ENCODE results near the gene WDR62.
A peak's percentile ranks its signal among the peaks of the same experiment; 100 is the strongest.
"Not testable (repeated sequence)": the region's sequence is repeated elsewhere in the genome, so short reads cannot be mapped to it uniquely, and the experiment has no call there.

WDR62 gene

GRCh38 chr19:36115453-36116343 is 61.0 kb downstream of the WDR62 start, which contains the start of gene TBCB:
Gene TBCB (plus strand): TSS chr19:36115468. CDS start chr19:36115561, 93 bp downstream.
- H3K27me3 Mint-ChIP-seq: no peaks in the 10 kb centered on the region
- H3K9me3 Mint-ChIP-seq: no peaks in the 10 kb centered on the region
- peak within 1 kb of the TSS; percentile 99 for H3K27ac Mint-ChIP-seq
- peak; percentile 58 to 62 for ATAC-seq (replicated peaks)
- peaks cover 30 to 61% of the 10 kb centered on the region in 2 donors for H3K36me3 Mint-ChIP-seq
- H3K4me1 Mint-ChIP-seq: peaks cover 35 to 55% of the 10 kb centered on the region in 2 donors
- DNase-seq: no peak
- H3K4me3 Mint-ChIP-seq: peak within 1 kb of the TSS; percentile 94 to 98

DNA sequence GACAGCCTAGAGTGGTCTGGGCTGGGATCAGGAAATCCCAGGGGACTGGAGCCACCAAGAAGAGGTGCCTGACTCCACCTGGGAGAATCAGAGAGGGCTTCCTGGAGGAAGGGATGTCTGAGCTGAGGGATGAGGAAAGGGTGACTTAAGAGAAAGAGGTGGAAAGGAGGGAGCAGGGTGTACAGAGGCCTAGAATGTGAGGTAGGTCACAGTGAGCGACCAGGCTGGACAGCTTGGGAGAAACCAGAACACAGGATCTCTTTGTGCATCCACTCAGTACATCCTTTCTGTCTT is 61.6 kb downstream of the WDR62 start:
- no peaks in the 10 kb centered on the region for H3K9me3 Mint-ChIP-seq
- H3K27me3 Mint-ChIP-seq: no peaks in the 10 kb centered on the region
- H3K4me3 Mint-ChIP-seq: peak overlapping the region; percentile 94 to 98
- peaks cover 34 to 62% of the 10 kb centered on the region in 2 donors for H3K36me3 Mint-ChIP-seq
- ATAC-seq (replicated peaks) (no peak), DNase-seq (no peak)
- peaks cover 35 to 55% of the 10 kb centered on the region in 2 donors for H3K4me1 Mint-ChIP-seq
- peak overlapping the region; percentile 99 for H3K27ac Mint-ChIP-seq

- no peak for DNase-seq
- H3K36me3 Mint-ChIP-seq: peaks cover 45 to 64% of the 10 kb centered on the region in 2 donors
- H3K27ac Mint-ChIP-seq: peak overlapping the region; percentile 25
- H3K27me3 Mint-ChIP-seq: no peaks in the 10 kb centered on the region
- no peaks in the 10 kb centered on the region for H3K9me3 Mint-ChIP-seq
- H3K4me1 Mint-ChIP-seq: peaks cover 23 to 33% of the 10 kb centered on the region in 2 donors
- H3K4me3 Mint-ChIP-seq: no peak overlapping the region
- no peak for ATAC-seq (replicated peaks)
These were observed 65.6 kb downstream of the WDR62 start for GRCh38 chr19:36120092-36120983.

DNA sequence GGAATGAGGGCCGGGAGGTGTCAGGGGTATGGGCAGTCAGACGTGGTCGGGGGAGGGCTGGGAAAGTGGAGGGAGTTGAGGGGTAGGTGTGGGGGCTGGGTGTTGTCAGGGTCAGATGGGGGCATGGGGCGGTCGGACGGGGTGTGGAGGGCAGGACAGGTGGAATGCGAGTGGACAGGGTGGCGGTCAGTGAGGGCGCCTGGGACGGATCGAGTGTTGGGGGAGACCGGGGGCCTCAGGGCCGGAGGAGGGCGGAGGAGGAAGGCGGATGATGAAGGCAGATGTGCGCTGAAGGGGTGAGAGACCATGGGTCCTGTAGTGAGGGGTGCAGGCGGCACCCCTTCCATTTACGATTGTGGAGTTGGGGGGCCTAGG is 66.3 kb downstream of the WDR62 start:
- ATAC-seq (replicated peaks) (no peak), DNase-seq (no peak)
- Mint-ChIP-seq H3K9me3 (no peaks in the 10 kb centered on the region), H3K27me3 (no peaks in the 10 kb centered on the region), H3K27ac (no peak overlapping the region), H3K4me3 (no peak overlapping the region), H3K4me1 (peaks cover 21 to 35% of the 10 kb centered on the region in 2 donors), H3K36me3 (peaks cover 51 to 70% of the 10 kb centered on the region in 2 donors)

GRCh38 chr19:36121486-36122124 is 66.9 kb downstream of the WDR62 start:
- peaks cover 49 to 68% of the 10 kb centered on the region in 2 donors for H3K36me3 Mint-ChIP-seq
- no peak overlapping the region for H3K4me3 Mint-ChIP-seq

GRCh38 chr19:36125557-36125956 is 70.9 kb downstream of the WDR62 start:
- Mint-ChIP-seq H3K4me1 (peaks cover 9 to 14% of the 10 kb centered on the region in 2 donors), H3K36me3 (peaks cover 27 to 36% of the 10 kb centered on the region in 2 donors), H3K27ac (peak overlapping the region; percentile 86), H3K4me3 (no peak overlapping the region), H3K9me3 (no peaks in the 10 kb centered on the region), H3K27me3 (no peaks in the 10 kb centered on the region)
- ATAC-seq (replicated peaks) (no peak), DNase-seq (no peak)

More at GRCh38 chr19:36121486-36122124, 66.9 kb downstream of the WDR62 start:
- DNase-seq (no peak), ATAC-seq (replicated peaks) (no peak)
- no peaks in the 10 kb centered on the region for H3K27me3 Mint-ChIP-seq
- H3K4me1 Mint-ChIP-seq: peaks cover 17 to 30% of the 10 kb centered on the region in 2 donors
- no peak overlapping the region for H3K27ac Mint-ChIP-seq
- H3K9me3 Mint-ChIP-seq: no peaks in the 10 kb centered on the region

GRCh38 chr19:36128392-36128736 is 73.7 kb downstream of the WDR62 start:
- peak overlapping the region; percentile 89 to 90 for H3K4me3 Mint-ChIP-seq
- ATAC-seq (replicated peaks) (peak; percentile 40 to 45), DNase-seq (peak; percentile 22)
- H3K36me3 Mint-ChIP-seq: peaks cover 12 to 19% of the 10 kb centered on the region in 2 donors
- H3K27ac Mint-ChIP-seq: peak overlapping the region; percentile 98
- peaks cover 5 to 20% of the 10 kb centered on the region in 2 donors for H3K4me1 Mint-ChIP-seq
- no peaks in the 10 kb centered on the region for H3K9me3 Mint-ChIP-seq
- no peaks in the 10 kb centered on the region for H3K27me3 Mint-ChIP-seq

DNA sequence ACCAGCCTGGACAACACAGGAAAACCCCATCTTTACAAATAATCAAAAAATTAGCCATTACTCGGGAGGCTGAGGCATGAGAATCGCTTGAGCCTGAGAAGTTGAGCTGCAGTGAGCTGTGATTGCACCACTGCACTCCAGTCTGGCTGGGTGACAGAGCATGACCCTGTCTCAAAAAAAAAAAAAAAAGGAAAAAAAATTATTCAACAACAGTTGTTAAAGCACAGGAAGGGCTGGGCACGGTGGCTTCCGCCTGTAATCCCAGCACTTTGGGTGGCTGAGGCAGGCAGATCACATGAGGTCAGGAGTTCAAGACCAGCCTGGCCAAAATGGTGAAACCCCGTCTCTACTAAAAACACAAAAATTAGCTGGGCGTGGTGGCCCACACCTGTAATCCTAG is 76.5 kb downstream of the WDR62 start:
- not testable (repeated sequence) for ATAC-seq (replicated peaks); DNase-seq; H3K36me3 Mint-ChIP-seq; H3K4me3 Mint-ChIP-seq; H3K27ac Mint-ChIP-seq; H3K9me3 Mint-ChIP-seq
- peaks cover 2 to 12% of the 10 kb centered on the region in 2 donors for H3K4me1 Mint-ChIP-seq
- peaks cover 11 to 14% of the 10 kb centered on the region in 2 donors for H3K27me3 Mint-ChIP-seq

DNA sequence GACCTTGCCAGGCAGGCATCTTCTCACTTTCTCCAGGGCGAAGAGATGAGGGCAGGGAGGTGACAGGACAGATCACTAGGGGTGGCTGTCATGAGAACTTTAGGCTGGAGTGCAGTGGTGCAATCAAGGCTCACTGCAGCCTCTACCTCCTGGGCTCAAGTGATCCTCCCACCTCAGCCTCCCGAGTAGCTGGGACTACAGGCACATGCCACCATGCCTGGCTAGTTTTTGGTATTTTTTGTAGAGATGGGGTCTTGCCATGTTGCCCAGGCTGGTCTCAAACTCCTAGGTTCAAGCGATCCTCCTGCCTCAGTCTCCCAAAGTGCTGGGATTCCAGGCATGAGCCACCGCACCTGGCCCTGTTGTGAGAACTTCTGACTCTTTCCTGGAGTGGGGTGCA is 80.2 kb downstream of the WDR62 start:
- H3K4me3 Mint-ChIP-seq; H3K9me3 Mint-ChIP-seq; H3K36me3 Mint-ChIP-seq; H3K4me1 Mint-ChIP-seq; ATAC-seq (replicated peaks); DNase-seq; H3K27ac Mint-ChIP-seq: not testable (repeated sequence)
- H3K27me3 Mint-ChIP-seq: peaks cover 11 to 16% of the 10 kb centered on the region in 2 donors

- Mint-ChIP-seq H3K4me3 (no peak overlapping the region), H3K36me3 (peaks cover 12 to 15% of the 10 kb centered on the region in 2 donors), H3K27me3 (peaks cover 11 to 16% of the 10 kb centered on the region in 2 donors), H3K27ac (no peak overlapping the region), H3K4me1 (peaks cover 13 to 19% of the 10 kb centered on the region in 2 donors), H3K9me3 (peaks cover 5% of the 10 kb centered on the region in 2 donors)
- DNase-seq: no peak
- ATAC-seq (replicated peaks): no peak
These were observed 82.4 kb downstream of the WDR62 start for GRCh38 chr19:36136964-36137686.

DNA sequence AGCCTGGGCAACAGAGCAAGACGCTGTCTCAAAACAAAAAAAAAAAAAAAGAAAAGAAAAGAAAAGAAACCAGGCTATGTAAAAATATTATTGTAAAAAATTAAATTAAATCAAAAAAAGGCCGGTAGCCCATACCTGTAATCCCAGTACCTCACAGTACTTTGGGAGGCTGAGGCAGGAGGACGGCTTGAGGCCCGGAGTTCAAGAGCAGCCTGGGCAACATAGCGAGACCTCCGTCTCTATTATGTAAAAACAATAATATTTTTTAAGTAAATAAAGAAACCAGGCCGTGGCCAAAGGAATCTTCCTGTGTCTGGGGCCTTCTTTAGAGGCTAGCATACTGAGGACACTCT is 84.4 kb downstream of the WDR62 start:
- peak overlapping the region; percentile 84 to 97 for H3K4me3 Mint-ChIP-seq
- H3K36me3 Mint-ChIP-seq: peaks cover 22 to 28% of the 10 kb centered on the region in 2 donors
- peaks cover 20 to 21% of the 10 kb centered on the region in 2 donors for H3K4me1 Mint-ChIP-seq
- no peak for ATAC-seq (replicated peaks)
- peaks cover 5% of the 10 kb centered on the region in 2 donors for H3K9me3 Mint-ChIP-seq
- peak overlapping the region; percentile 97 for H3K27ac Mint-ChIP-seq
- no peak for DNase-seq
- H3K27me3 Mint-ChIP-seq: peaks cover 11 to 16% of the 10 kb centered on the region in 2 donors

DNA sequence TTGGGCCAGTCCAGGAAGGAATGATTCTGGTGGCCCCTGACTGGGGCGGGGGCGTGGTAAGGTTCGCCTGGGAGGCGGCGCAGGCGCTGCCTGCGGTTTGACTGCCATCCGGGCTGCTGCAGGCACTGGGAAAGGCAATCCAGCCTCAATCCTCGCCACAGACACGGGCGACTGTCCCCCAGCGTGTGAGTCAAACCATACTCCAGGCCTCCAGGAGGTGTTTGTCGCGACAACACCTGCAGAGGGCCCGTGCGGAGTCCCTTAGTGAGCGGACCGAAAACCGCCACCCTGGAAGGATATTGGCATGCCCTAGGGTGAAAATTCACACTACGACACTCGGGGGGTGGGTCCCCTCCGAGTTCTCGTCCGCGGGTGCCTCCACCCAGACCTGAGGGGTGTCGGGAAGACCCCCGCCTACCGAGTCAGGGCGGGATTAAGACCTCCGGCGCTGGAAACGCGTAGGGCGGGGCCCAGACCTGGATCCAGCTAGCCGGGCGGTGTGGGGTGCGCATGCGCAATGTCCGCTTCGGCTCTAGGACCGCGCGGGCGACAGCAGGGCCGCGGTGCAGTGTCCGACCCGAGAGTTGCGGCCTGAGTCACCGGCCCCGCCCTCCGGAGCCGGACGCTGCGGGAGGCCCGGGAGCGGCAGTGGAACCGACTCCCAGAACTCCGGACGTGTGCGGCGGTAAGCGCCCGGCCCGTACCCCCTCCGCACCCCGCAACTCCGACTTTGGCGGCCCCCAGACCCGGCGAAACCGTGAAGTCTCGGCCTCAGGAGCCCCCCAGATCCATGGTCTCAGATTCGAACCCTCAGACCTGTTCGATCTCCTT is 85.0 kb downstream of the WDR62 start, which contains the start of gene CAPNS1:
Gene CAPNS1 (plus strand): TSS at position 594 of the 831 bp plus-strand sequence. CDS start 946 bp downstream, outside the sequence.
- peak within 1 kb of the TSS; percentile 97 for H3K27ac Mint-ChIP-seq

More for the DNA sequence above, 85.0 kb downstream of the WDR62 start, which contains the start of gene CAPNS1:
- Mint-ChIP-seq H3K4me3 (peak within 1 kb of the TSS; percentile 84 to 97), H3K27me3 (peaks cover 11 to 16% of the 10 kb centered on the region in 2 donors), H3K4me1 (peaks cover 20 to 21% of the 10 kb centered on the region in 2 donors), H3K9me3 (peaks cover 5% of the 10 kb centered on the region in 2 donors), H3K36me3 (peaks cover 22 to 30% of the 10 kb centered on the region in 2 donors)
- peak; percentile 81 to 86 for ATAC-seq (replicated peaks)
- peak; percentile 93 for DNase-seq

Measured in stimulated activated naive B cell treated with anti-CD40 and anti-IgM and Interleukin-4, amounts not matched to agents 10 μg/mL and 1 μg/mL and 100 μg/mL, for 72 hours (primary cell).